OCI-LY1 (cell line): Measurements from ENCODE around the gene SNCB.

ENCODE experiments used
- EZH2 ChIP-seq: fragments of 200-600 bp; sonication (generic), shearing (Covaris generic); IDR thresholded peaks from 2 replicates; pipeline ENCODE4 v1.8.0; 2017; ENCODE audit warnings: borderline replicate concordance, mixed run types, mild to moderate bottlenecking, antibody characterized with exemption, low read length, moderate library complexity, mixed read lengths
- TF ChIP-seq, protein P1 (sequence below): fragments of 200-600 bp; sonication (generic), shearing (Covaris generic); IDR thresholded peaks from 2 replicates; pipeline ENCODE4 v1.5.1; 2017; ENCODE audit warnings: mild to moderate bottlenecking, antibody characterized with exemption, low read length, moderate library complexity, mixed read lengths

DNA sequence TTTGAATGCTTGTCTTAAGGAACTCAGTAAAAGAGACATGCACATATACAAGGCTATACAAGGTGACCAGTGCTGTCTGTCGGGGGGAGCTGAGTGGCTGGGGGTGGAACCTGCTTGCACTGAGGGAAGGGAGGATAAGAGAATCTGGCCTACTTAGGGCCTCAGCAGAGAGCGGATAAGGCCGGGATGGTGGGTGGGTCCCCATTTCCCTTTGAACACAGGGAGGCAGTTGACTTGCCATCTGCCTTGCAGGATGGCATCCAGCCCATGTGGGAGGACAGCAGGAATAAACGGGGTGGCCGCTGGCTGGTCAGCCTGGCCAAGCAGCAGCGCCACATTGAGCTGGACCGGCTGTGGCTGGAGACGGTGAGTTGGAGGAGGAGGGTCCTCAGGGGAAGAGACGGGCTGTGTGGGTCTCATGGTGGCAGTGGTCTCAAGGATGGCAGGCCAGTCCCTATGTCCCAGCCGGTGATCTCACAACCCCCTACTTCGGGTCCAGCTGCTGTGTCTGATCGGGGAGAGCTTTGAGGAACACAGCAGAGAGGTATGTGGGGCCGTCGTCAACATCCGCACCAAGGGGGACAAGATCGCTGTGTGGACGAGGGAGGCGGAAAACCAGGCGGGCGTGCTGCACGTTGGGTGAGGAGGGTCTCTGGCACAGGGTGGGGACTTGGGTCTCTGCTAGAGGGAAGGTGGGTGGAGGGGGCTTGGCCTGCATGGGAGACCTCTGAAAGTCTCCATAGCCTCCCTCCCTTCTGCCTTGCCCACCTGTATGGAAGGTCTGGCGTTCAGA, 14.7 kb upstream of the SNCB start:
- TF ChIP-seq, protein P1, sequence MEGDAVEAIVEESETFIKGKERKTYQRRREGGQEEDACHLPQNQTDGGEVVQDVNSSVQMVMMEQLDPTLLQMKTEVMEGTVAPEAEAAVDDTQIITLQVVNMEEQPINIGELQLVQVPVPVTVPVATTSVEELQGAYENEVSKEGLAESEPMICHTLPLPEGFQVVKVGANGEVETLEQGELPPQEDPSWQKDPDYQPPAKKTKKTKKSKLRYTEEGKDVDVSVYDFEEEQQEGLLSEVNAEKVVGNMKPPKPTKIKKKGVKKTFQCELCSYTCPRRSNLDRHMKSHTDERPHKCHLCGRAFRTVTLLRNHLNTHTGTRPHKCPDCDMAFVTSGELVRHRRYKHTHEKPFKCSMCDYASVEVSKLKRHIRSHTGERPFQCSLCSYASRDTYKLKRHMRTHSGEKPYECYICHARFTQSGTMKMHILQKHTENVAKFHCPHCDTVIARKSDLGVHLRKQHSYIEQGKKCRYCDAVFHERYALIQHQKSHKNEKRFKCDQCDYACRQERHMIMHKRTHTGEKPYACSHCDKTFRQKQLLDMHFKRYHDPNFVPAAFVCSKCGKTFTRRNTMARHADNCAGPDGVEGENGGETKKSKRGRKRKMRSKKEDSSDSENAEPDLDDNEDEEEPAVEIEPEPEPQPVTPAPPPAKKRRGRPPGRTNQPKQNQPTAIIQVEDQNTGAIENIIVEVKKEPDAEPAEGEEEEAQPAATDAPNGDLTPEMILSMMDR = no peak
- TF ChIP-seq EZH2 = no peak
